HL-60 (cell line): ENCODE results near the gene CMPK2.

Experiments used
- DNase-seq, 2 experiments: peaks; one replicate each; pipeline ENCODE4 v3.0.0-alpha.2; 2010 to 2020; ENCODE audit warnings: low read depth in 1 of 2, low spot score in 1 of 2
- H3K27ac ChIP-seq: fragments of 250-450 bp; sonication (Bioruptor Pico); replicated peaks from 2 replicates; pipeline ENCODE4 v1.5.1; 2020; ENCODE audit warnings: mild to moderate bottlenecking, moderate library complexity
- H3K27me3 ChIP-seq: fragments of 250-450 bp; sonication (Bioruptor Pico); 2 replicates; pipeline ENCODE4 v1.5.1; 2021; ENCODE audit warnings: mild to moderate bottlenecking, moderate library complexity; ENCODE audit not compliant: insufficient read depth, poor library complexity, severe bottlenecking
- H3K4me3 ChIP-seq: replicated peaks from 2 replicates; pipeline ENCODE4 v1.5.1; 2011; ENCODE audit warnings: mild to moderate bottlenecking, control low read depth, low read length; ENCODE audit not compliant: insufficient read depth
- GABPA ChIP-seq: IDR thresholded peaks from 2 replicates; pipeline ENCODE4 v1.6.1; 2012; ENCODE audit warnings: low read depth
- POLR2AphosphoS5 ChIP-seq: IDR thresholded peaks from 2 replicates; pipeline ENCODE4 v1.6.1; 2012; ENCODE audit warnings: low read depth
- REST ChIP-seq: IDR thresholded peaks from 2 replicates; pipeline ENCODE4 v1.6.1; 2012; ENCODE audit warnings: low read depth; ENCODE audit not compliant: insufficient replicate concordance
- SPI1 ChIP-seq: IDR thresholded peaks from 2 replicates; pipeline ENCODE4 v1.6.1; 2012; ENCODE audit warnings: low read depth, mild to moderate bottlenecking, borderline replicate concordance
- TF ChIP-seq, protein P1 (sequence below): IDR thresholded peaks from one replicate; pipeline ENCODE4 v1.5.1; 2011; ENCODE audit warnings: low read length, control low read depth, inconsistent platforms; ENCODE audit not compliant: insufficient read depth

Gene CMPK2

GRCh38 chr2:6808426-6808825 lies 57.3 kb downstream of the CMPK2 start:
- Histone ChIP-seq H3K27ac (no peak overlapping the region), H3K27me3 (peaks cover 4% of the 10 kb centered on the region)

DNA sequence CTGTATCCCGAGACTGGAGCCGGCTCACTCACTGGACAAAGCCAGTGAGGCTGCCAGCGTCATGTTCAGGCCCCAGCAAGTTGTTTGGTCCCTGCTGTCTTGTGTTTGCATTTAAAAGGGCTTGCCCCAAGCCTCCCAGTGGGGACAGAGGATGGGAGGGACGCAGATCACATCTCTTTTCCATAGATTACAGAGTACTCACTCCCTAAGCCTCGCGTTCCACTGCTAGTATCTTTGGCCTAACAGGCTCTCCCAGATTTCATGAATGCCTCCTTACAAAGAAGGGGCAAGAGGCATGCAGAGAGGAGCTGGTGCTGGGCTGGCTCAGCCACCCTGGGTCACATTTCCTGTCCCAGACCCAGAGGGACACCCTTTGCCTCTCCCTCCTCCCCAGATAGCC lies 59.1 kb downstream of the CMPK2 start:
- no peak for TF ChIP-seq REST
- Histone ChIP-seq H3K27me3 (peaks cover 9% of the 10 kb centered on the region), H3K27ac (no peak overlapping the region), H3K4me3 (no peak overlapping the region)
- DNase-seq: no peak

More at GRCh38 chr2:6808426-6808825, 57.3 kb downstream of the CMPK2 start:
- TF ChIP-seq, protein P1, sequence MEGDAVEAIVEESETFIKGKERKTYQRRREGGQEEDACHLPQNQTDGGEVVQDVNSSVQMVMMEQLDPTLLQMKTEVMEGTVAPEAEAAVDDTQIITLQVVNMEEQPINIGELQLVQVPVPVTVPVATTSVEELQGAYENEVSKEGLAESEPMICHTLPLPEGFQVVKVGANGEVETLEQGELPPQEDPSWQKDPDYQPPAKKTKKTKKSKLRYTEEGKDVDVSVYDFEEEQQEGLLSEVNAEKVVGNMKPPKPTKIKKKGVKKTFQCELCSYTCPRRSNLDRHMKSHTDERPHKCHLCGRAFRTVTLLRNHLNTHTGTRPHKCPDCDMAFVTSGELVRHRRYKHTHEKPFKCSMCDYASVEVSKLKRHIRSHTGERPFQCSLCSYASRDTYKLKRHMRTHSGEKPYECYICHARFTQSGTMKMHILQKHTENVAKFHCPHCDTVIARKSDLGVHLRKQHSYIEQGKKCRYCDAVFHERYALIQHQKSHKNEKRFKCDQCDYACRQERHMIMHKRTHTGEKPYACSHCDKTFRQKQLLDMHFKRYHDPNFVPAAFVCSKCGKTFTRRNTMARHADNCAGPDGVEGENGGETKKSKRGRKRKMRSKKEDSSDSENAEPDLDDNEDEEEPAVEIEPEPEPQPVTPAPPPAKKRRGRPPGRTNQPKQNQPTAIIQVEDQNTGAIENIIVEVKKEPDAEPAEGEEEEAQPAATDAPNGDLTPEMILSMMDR: no peak
- DNase-seq: no peak
- no peak overlapping the region for H3K4me3 ChIP-seq

GRCh38 chr2:6800553-6800952 lies 65.2 kb downstream of the CMPK2 start:
- Histone ChIP-seq H3K27ac (no peak overlapping the region), H3K4me3 (no peak overlapping the region), H3K27me3 (peaks cover 7% of the 10 kb centered on the region)
- no peak for DNase-seq
- no peak for TF ChIP-seq SPI1
- TF ChIP-seq GABPA: no peak
- TF ChIP-seq, protein P1: no peak
- TF ChIP-seq REST: no peak
- TF ChIP-seq POLR2AphosphoS5: no peak
